AG04450 (cell line): ENCODE data around the gene RPL26. TPM values are rescaled to one million over a fixed set of nuclear protein-coding genes. Genes with fewer than 3 reads are reported as not detected.
"Not testable (repeated sequence)": the region's sequence is repeated elsewhere in the genome, so short reads cannot be mapped to it uniquely, and the experiment has no call there.

Experiments used
- CTCF ChIA-PET: fragments of 300-600, 350-600 bp; formaldehyde crosslinking; extraction: SDS; loops from one replicate; lab custom pipeline; 2022; ENCODE audit warnings: antibody characterized with exemption, inconsistent platforms; lab: Charles Lee
- POLR2A ChIA-PET: fragments of 350-600 bp; formaldehyde crosslinking; extraction: SDS; loops from one replicate; lab custom pipeline; 2021; ENCODE audit warnings: antibody characterized with exemption, inconsistent platforms; lab: Yijun Ruan, JAX
- DNase-seq: peaks from one replicate; pipeline ENCODE4 v3.0.0-alpha.2; 2011; ENCODE audit warnings: low read depth, low spot score
- H3K27ac ChIP-seq: one replicate; pipeline ENCODE4 v1.5.1; 2012; ENCODE audit warnings: low read depth, low read length, control low read depth
- H3K27me3 ChIP-seq: one replicate; pipeline ENCODE4 v1.6.0; 2012; ENCODE audit warnings: low read length; ENCODE audit not compliant: control insufficient read depth, insufficient read depth
- H3K4me3 ChIP-seq: 2 replicates; pipeline ENCODE4 v1.5.1; 2011; ENCODE audit warnings: mild to moderate bottlenecking, low read depth, low read length, control low read depth
- H3K9me3 ChIP-seq: 2 replicates; pipeline ENCODE4 v1.5.1; 2012; ENCODE audit warnings: low read length; ENCODE audit not compliant: control insufficient read depth, insufficient read depth
- CTCF ChIP-seq: IDR thresholded peaks from 2 replicates; pipeline ENCODE4 v1.5.1; 2011; ENCODE audit warnings: low read depth, low read length, control low read depth, inconsistent platforms
- polyA plus RNA-seq: library from polyadenylated mRNA; depleted of rRNA; stranded (reverse); fragments of >200 nt; gene quantifications from 2 replicates; pipeline ENCODE4 v1.2.3, GENCODE V29; 2011

RPL26 gene
- polyA plus RNA-seq, 1 experiment, result 4,830 TPM

- no peak for TF ChIP-seq CTCF
- POLR2A ChIA-PET, result interaction anchor here (0.7 kb wide), 1 partner anchor 10 kb away, joined by 4 read pairs; no protein-coding TSS in a partner anchor
- CTCF ChIA-PET, result no interaction called here
- Histone ChIP-seq H3K27me3 (peaks cover 14% of the 10 kb centered on the region), H3K27ac (no peak overlapping the region), H3K4me3 (no peak overlapping the region), H3K9me3 (no peaks in the 10 kb centered on the region)
- DNase-seq, result no peak
These were observed 32.7 kb downstream of the RPL26 start for GRCh38 chr17:8350339-8350738.

- H3K4me3 ChIP-seq, CTCF ChIA-PET, POLR2A ChIA-PET, H3K27ac ChIP-seq, H3K9me3 ChIP-seq, DNase-seq: not testable (repeated sequence)
- H3K27me3 ChIP-seq, result peaks cover 26% of the 10 kb centered on the region
These were observed 36.0 kb downstream of the RPL26 start for GRCh38 chr17:8347001-8347400.

- Histone ChIP-seq H3K9me3 (no peaks in the 10 kb centered on the region), H3K4me3 (no peak overlapping the region), H3K27me3 (peaks cover 26% of the 10 kb centered on the region), H3K27ac (no peak overlapping the region)
- ChIA-PET POLR2A (no interaction called here), CTCF (no interaction called here)
- TF ChIP-seq CTCF, result no peak
- DNase-seq, result no peak
These were observed 36.9 kb downstream of the RPL26 start for GRCh38 chr17:8345951-8346665.

GRCh38 chr17:8345052-8345690, 37.8 kb downstream of the RPL26 start:
- POLR2A ChIA-PET, result no interaction called here

GRCh38 chr17:8341456-8341855, 41.5 kb downstream of the RPL26 start:
- no peak for DNase-seq
- Histone ChIP-seq H3K27ac (no peak overlapping the region), H3K4me3 (no peak overlapping the region), H3K9me3 (no peaks in the 10 kb centered on the region), H3K27me3 (peaks cover 37% of the 10 kb centered on the region)
- ChIA-PET CTCF (interaction anchor here (1.2 kb wide), 1 partner anchor 15 kb away, joined by 3 read pairs; no protein-coding TSS in a partner anchor), POLR2A (no interaction called here)
- no peak for TF ChIP-seq CTCF

More at GRCh38 chr17:8345052-8345690, 37.8 kb downstream of the RPL26 start:
- peaks cover 26% of the 10 kb centered on the region for H3K27me3 ChIP-seq
- no peak overlapping the region for H3K27ac ChIP-seq
- no peak for TF ChIP-seq CTCF
- H3K9me3 ChIP-seq, result no peaks in the 10 kb centered on the region
- CTCF ChIA-PET, result no interaction called here
- DNase-seq, result no peak
- H3K4me3 ChIP-seq, result no peak overlapping the region
